Right cardiac atrium (tissue), 5 donors: ENCODE measurements around the gene PAQR9. TPM values are rescaled to one million over a fixed set of nuclear protein-coding genes. Genes with fewer than 3 reads are reported as not detected.
A peak's percentile ranks its signal among the peaks of the same experiment; 100 is the strongest.

ENCODE experiments used
- ATAC-seq, 2 donors: fragments of 200-7000 bp; cut with Tn5 transposase; one replicate each; pipeline versions ENCODE4 v1.8.0 to v1.9.1; 2020; ENCODE audit warnings: moderate library complexity in 2 of 2, mild to moderate bottlenecking in 1 of 2
- DNase-seq, 3 donors: peaks; one replicate each; pipeline ENCODE4 v3.0.0-alpha.2; 2020
- H3K27ac ChIP-seq: one replicate; pipeline ENCODE4 v1.5.1; 2013; ENCODE audit warnings: mild to moderate bottlenecking, low read length, control low read depth, moderate library complexity
- H3K27me3 ChIP-seq: one replicate; pipeline ENCODE4 v1.6.1; 2013; ENCODE audit not compliant: control insufficient read depth, insufficient read depth
- H3K4me1 ChIP-seq: one replicate; pipeline ENCODE4 v1.6.1; 2013; ENCODE audit warnings: low read length; ENCODE audit not compliant: control insufficient read depth, insufficient read depth
- H3K4me3 ChIP-seq: one replicate; pipeline ENCODE4 v1.5.1; 2013; ENCODE audit warnings: low read length, control low read depth
- H3K9me3 ChIP-seq: one replicate; pipeline ENCODE4 v1.6.1; 2013; ENCODE audit warnings: low read length; ENCODE audit not compliant: control insufficient read depth
- WGBS: extraction: QIAGEN DNeasy Blood & Tissue Kit; methylation state at CpG from one replicate; pipeline ENCODE4 v1.1.7; 2013; 5-methylcytosine and 5-hydroxymethylcytosine counted together
- intact Hi-C, 4 donors: fragments of 100-400 bp; cut with DNase I; formaldehyde crosslinking; loops; one replicate each; pipeline versions ENCODE4 v1.11.0 to v1.14.0; 2022 to 2023
- long read RNA-seq, 4 donors: library from polyadenylated mRNA; unstranded; transcript quantifications; one replicate each; pipeline ENCODE4 v2.0.0, GENCODE V29; 2020 to 2021
- polyA plus RNA-seq: library from polyadenylated mRNA; stranded (reverse); fragments of 200-250 nt; gene quantifications from one replicate; pipeline ENCODE4 v1.2.3, GENCODE V29; 2013
- total RNA-seq, 4 donors: library from RNA; stranded (reverse); fragmentation: NEBNext Ultra II Directional; extraction: Animal tissue kit (Norgen Biotek cat#: 25700); gene quantifications; one replicate each; pipeline ENCODE4 v1.2.1, GENCODE V29; 2021
- donor health status: healthy with polysubstance abuse.
- donor health status: DM: no; HTN: yes; CAD: no.
- donor health status: DM: no; HTN: no; CAD: no.
- donor health status: DM: no; HTN: yes; CAD: no; lungs with severe emphysema.
- donor health status: DM: yes; HTN: yes; CAD: no.

Gene PAQR9, protein sequence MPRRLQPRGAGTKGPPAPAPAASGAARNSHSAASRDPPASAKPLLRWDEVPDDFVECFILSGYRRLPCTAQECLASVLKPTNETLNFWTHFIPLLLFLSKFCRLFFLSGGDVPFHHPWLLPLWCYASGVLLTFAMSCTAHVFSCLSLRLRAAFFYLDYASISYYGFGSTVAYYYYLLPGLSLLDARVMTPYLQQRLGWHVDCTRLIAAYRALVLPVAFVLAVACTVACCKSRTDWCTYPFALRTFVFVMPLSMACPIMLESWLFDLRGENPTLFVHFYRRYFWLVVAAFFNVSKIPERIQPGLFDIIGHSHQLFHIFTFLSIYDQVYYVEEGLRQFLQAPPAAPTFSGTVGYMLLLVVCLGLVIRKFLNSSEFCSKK
- total RNA-seq (10 to 100 TPM in 2 of 4 donors, 1 to 10 TPM in 2; 8.2 to 12.5 (median 10.0) TPM), polyA plus RNA-seq (4.7 TPM)
- long read RNA-seq, donor 1, transcript PAQR9-201 (1 exons, 2,452 nt), result major isoform, 24 of 26 reads
- long read RNA-seq, donor 1, partial matches to known transcripts, result 0 of 26 reads
- long read RNA-seq, donor 1, other reads (novel, unspliced or antisense), result 2 of 26 reads
- long read RNA-seq, donor 2, transcript PAQR9-201 (1 exons, 2,452 nt), result major isoform, 12 of 15 reads
- long read RNA-seq, donor 2, partial matches to known transcripts, result 0 of 15 reads
- long read RNA-seq, donor 2, other reads (novel, unspliced or antisense), result 2 of 15 reads
- long read RNA-seq, donor 3, transcript PAQR9-201 (1 exons, 2,452 nt), result major isoform, 16 of 17 reads
- long read RNA-seq, donor 3, partial matches to known transcripts, result 0 of 17 reads
- long read RNA-seq, donor 3, other reads (novel, unspliced or antisense), result 1 of 17 reads
- long read RNA-seq, donor 4, transcript PAQR9-201 (1 exons, 2,452 nt), result major isoform, 10 of 11 reads
- long read RNA-seq, donor 4, partial matches to known transcripts, result 0 of 11 reads
- long read RNA-seq, donor 4, other reads (novel, unspliced or antisense), result 0 of 11 reads

DNA sequence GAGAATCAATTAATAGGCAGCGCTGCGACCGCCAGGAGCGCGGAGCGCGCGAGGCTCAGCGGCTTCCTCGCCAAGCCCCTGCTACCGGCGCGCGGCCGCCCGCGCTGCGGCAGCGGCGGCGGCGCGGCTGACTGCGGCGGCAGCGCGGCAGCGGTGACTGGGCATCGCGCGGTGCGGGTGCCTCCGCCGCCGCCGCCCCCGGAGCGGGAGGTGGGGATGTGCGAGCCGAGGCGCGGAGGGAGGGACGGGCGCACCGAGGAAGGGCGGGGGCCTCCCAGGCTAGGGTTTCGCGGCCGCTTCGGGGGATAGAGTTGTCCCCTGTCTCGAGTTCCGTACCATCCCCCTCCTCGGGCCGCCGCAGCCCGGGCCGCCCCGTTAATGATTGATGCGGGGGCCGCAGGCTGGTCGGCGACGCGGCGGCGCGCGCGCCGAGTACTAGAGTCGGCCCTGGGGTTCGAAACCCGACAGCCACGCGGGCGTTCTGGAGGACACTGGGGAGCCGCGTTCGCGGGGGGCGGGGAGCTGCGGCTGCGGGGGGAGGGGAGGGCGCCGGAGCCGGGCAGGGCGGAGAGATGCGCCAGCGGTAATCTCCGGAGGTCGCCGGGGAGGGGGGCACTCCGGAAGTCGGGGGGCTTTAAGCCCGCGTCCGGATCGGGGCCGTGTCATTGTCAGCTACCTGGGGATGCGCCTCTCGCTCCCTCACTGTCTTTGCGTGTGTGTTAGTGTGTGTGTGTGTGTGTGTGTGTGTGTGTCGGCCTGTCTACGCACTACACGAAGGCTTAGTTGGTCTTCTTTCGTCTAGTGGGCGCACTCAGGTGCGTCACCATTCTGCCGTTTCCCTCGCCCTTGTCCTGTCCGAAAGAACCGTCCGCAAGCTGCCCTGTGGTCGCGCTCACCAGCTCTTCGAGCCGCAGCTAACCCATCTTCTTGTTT is at the start of gene PAQR9:
TSS of gene PAQR9 (minus strand) at position 159 of the 933 bp plus-strand sequence. CDS start 338 bp downstream, outside the sequence.
- DNase-seq, result peak in 2 of 3 donors; percentile 67 to 71
- H3K4me3 ChIP-seq, result peak within 1 kb of the TSS; percentile 79
- peak; percentile 57 to 65 for ATAC-seq
- H3K27me3 ChIP-seq, result no peaks in the 10 kb centered on the region
- intact Hi-C loops, result no loop called here
- H3K9me3 ChIP-seq, result no peaks in the 10 kb centered on the region
- H3K4me1 ChIP-seq, result no peaks in the 10 kb centered on the region
- 2% methylated on average over 117 of the region's 117 CpGs for WGBS
- H3K27ac ChIP-seq, result peak within 1 kb of the TSS; percentile 70

DNA sequence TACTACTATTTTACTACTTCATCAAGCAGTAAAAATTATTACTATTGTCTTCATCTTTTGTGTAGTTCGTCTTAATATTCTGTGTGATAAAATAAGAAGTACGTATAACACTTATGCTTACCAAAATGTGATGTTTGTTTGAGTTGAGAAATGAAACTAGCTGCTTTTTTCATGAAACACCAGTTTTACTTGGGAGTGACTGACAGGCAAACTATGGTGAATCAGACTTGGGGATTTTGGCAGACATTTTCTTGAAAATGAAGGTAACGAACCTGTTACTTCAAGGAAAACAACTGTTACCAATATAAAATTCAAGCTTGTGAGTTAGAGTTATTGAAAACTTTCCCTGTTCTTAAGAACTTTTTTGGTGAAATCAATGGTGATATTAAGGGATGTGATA is 48.2 kb upstream of the PAQR9 start:
- ATAC-seq (no peak), DNase-seq (no peak)
- Histone ChIP-seq H3K27me3 (no peaks in the 10 kb centered on the region), H3K4me3 (no peak overlapping the region), H3K4me1 (no peaks in the 10 kb centered on the region), H3K27ac (no peak overlapping the region), H3K9me3 (no peaks in the 10 kb centered on the region)
- 85% methylated on average over 3 of the region's 3 CpGs for WGBS
- intact Hi-C loops, result loop anchor here in 1 of 4 donors (10.0 kb wide), 1 partner anchor 427 kb away; no protein-coding TSS in a partner anchor

DNA sequence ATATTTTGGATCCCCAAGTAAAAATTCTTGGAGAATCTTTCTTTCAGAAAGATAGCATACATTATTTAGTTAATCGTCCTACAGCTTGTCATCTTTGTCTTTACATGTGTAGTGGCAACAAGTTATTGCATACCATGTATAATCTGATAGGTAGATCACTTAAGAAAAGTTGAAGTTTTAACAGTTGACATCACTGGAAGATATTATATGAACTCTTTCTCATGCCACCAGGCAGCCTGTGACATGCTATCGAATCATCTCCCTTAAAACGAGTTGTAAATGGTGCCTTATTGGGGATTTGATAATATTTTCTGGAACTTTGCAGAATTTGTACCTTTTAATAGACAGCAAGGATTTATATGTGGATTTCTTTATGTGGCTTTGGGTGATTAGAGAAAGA is 46.5 kb upstream of the PAQR9 start:
- no peaks in the 10 kb centered on the region for H3K27me3 ChIP-seq

DNA sequence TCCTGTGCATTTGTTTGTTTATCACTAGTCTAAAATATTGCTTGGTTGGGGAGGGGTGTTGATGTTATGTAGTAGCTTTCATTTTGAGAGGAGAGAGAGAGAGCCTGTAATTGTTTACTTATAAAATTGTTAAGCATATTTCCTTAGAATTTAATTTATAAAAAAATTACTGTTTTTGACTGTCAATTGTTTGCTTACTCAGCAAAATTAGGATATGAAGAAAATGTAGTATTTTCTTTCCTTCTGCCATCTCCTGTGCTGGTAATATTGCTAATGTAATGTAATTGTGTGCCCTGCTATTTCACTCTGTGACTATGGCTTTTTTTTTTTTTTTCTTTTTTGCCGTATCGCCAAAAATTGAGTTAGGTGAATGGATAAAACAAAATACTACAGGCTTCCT is 41.3 kb upstream of the PAQR9 start:
- 89% methylated on average over 2 of the region's 2 CpGs for WGBS
- Histone ChIP-seq H3K27me3 (no peaks in the 10 kb centered on the region), H3K27ac (no peak overlapping the region), H3K4me3 (no peak overlapping the region), H3K9me3 (no peaks in the 10 kb centered on the region), H3K4me1 (peaks cover 2% of the 10 kb centered on the region)
- DNase-seq (no peak), ATAC-seq (no peak)
- intact Hi-C loops, result no loop called here

More for the DNA sequence above, 46.5 kb upstream of the PAQR9 start:
- intact Hi-C loops, result loop anchor here in 1 of 4 donors (10.0 kb wide), 1 partner anchor 425 kb away; no protein-coding TSS in a partner anchor
- Histone ChIP-seq H3K4me3 (no peak overlapping the region), H3K27ac (no peak overlapping the region), H3K4me1 (no peaks in the 10 kb centered on the region), H3K9me3 (no peaks in the 10 kb centered on the region)
- ATAC-seq (no peak), DNase-seq (no peak)
- WGBS, result 73% methylated on average over 3 of the region's 3 CpGs

DNA sequence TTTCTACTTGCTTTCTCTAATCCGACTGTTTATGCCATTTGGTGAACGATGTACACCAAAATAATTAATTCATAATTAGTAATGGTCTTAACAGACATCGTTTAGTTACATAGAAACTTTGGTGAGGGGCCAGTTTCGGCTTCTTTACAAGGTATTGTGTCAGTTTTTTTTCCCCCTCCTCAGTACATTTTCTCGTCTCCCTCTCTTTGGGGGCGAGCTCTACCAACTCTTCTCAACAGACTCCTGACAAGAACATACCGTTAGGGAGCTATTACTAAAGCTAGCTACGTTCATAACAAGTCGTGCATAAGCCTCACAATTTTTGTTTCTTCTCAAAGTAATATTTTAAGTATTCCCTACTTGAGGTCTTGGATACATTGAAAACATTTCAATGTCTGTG is 39.3 kb upstream of the PAQR9 start:
- peaks cover 2% of the 10 kb centered on the region for H3K4me1 ChIP-seq
- no peak for ATAC-seq
- no peak for DNase-seq
- peak overlapping the region; percentile 83 for H3K4me3 ChIP-seq
- no peaks in the 10 kb centered on the region for H3K9me3 ChIP-seq
- intact Hi-C loops, result no loop called here
- no peaks in the 10 kb centered on the region for H3K27me3 ChIP-seq
- H3K27ac ChIP-seq, result no peak overlapping the region
- WGBS, result 5% methylated on average over 9 of the region's 9 CpGs

DNA sequence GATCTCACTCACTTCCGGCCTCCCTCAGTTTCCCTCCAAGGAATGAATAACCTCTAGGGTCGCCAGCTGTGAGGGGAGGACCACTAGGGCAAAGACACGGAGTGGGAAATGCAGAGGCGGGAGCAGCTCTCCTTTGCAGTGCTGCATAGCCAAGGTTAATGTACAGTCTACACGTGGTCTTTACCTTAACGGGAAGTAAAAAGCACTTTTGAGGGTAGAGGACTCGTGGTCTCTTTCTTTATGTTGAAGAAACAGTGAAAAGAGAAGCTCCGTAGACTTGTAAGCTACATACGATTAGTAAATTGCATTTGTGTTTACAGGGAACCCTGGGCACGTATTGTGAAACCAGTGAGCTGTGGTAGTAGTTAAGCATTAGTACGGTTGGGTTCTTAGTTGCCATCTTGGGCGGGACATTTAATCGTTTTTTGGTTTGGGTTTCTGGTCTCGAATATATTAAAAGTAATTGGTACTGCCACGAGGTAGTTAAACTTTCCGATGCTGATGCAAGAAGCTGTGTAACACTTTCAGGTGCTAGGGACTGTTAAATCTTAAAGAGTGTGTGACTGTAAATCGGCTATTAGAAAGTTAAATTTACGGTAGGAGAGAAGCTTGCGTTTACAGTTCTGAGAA is 38.7 kb upstream of the PAQR9 start:
- Histone ChIP-seq H3K27me3 (no peaks in the 10 kb centered on the region), H3K27ac (peak overlapping the region; percentile 80), H3K4me1 (peaks cover 2% of the 10 kb centered on the region), H3K9me3 (no peaks in the 10 kb centered on the region), H3K4me3 (peak overlapping the region; percentile 83)
- DNase-seq (no peak), ATAC-seq (peak in 1 of 2 donors; percentile 10)
- under 1% methylated on average over 19 of the region's 19 CpGs for WGBS
- intact Hi-C loops, result no loop called here

DNA sequence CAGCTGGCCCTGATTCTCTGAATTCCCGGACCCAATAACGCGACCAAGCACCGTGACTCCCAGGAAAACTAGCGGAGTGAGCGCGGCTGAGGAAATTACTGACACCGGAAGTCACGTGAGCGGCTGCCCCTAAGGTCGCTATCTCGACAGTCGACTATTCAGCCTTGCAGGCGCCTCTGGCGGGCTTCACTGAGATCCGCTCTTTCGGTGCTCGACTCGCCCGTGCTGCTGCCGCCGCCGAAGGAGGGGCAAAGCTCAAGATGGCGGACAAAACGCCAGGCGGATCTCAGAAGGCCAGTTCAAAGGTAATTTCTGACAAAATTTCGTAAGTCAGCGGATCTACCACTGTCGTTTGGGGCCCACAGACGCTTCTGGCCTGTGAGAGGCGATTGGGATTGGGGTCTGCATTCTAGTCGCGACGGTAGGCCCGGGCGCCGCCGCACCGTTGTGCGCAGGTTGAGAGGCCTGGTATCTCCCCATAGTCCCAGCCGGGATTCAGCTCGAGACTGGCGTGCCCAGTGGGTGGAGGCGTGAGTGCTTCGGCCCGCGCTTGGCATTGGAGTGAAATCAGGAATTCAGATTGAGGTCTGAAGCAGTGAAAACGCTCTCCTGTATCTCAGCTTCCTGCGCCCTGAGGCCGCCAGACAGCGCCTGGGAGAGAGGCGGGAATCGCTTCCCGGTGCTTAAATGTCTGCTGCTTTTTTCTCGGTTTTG is 38.1 kb upstream of the PAQR9 start, which contains the start of gene U2SURP:
TSS of gene U2SURP (plus strand) at position 202 of the 714 bp plus-strand sequence. CDS start at position 261, 59 bp downstream.
- H3K9me3 ChIP-seq, result no peaks in the 10 kb centered on the region
- peak; percentile 97 to 98 (median 97) for DNase-seq
- H3K27ac ChIP-seq, result peak within 1 kb of the TSS; percentile 99
- peak; percentile 96 to 97 for ATAC-seq
- intact Hi-C loops, result no loop called here
- H3K4me3 ChIP-seq, result peak within 1 kb of the TSS; percentile 83
- WGBS, result under 1% methylated on average over 55 of the region's 55 CpGs
- peaks cover 2% of the 10 kb centered on the region for H3K4me1 ChIP-seq
- H3K27me3 ChIP-seq, result no peaks in the 10 kb centered on the region

DNA sequence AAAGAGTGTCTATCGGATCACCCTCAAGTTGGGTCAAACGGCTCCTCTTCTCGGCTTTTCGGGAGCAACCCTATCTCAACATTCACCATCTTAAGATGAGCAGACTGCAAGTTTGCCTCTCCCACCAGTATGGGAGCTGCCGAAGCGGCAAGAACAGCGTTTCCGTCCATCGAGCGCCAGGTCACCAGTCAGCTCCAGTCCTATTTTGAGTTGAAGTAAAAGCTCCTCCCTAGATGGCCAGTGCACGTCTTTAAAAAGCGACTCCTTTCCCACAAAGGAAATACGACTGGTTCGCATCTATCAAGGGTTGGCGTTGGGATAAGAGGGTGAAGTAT is 37.5 kb upstream of the PAQR9 start:
- Histone ChIP-seq H3K4me1 (peaks cover 2% of the 10 kb centered on the region), H3K27me3 (no peaks in the 10 kb centered on the region), H3K9me3 (no peaks in the 10 kb centered on the region), H3K27ac (peak overlapping the region; percentile 99), H3K4me3 (peak overlapping the region; percentile 83)
- ATAC-seq (peak; percentile 86 to 87), DNase-seq (peak in 2 of 3 donors; percentile 63 to 87)
- WGBS, result under 1% methylated on average over 15 of the region's 15 CpGs
- intact Hi-C loops, result no loop called here

DNA sequence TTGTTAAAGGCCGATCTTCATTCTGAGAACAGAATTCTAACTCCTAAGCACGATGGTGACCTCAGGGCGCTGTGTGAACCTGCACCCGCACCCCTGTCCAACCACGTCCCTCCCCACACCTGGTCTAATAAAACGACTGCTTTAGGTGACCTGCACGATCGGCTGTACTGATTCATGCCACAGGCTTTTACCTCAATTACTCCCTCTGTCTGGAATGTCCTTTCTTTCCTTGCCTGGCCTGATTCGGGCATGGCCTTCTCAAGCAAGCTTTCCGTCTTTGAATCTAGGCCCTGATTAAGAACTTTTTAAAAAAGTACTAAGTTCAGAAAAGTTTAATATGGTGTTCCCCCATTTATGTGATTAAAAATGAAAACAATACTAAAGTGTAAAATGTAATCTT is 37.1 kb upstream of the PAQR9 start:
- no peak for DNase-seq
- H3K9me3 ChIP-seq, result no peaks in the 10 kb centered on the region
- H3K27ac ChIP-seq, result peak overlapping the region; percentile 93
- no peaks in the 10 kb centered on the region for H3K27me3 ChIP-seq
- no peak for ATAC-seq
- intact Hi-C loops, result no loop called here
- 30% methylated on average over 10 of the region's 10 CpGs for WGBS
- peak overlapping the region; percentile 83 for H3K4me3 ChIP-seq
- peaks cover 2% of the 10 kb centered on the region for H3K4me1 ChIP-seq
